ENCODE measurements around the gene LNP1.
"Not testable (repeated sequence)": the region's sequence is repeated elsewhere in the genome, so short reads cannot be mapped to it uniquely, and the experiment has no call there.

The LNP1 gene

DNA sequence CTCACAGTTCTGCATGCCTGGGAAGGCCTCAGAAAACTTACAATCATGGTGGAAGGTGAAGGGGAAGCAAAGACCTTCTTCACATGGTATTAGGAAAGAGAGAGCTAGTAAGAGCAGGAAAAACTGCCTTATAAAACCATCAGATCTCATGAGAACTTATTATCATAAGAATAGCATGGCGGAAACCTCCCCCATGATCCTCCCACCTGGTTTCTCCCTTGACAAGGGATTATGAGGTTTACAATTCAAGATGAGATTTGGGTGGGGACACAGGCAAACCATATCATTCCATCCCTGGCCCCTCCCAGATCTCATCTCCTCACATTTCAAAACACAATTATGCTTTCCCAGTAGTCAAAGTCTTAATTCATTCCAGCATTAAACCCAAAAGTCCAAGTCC is 56.5 kb downstream of the LNP1 start:
- H3K27ac ChIP-seq (ENCODE audit: low read depth, low read length, severe bottlenecking), result no peak overlapping the region
- no peaks in the 10 kb centered on the region for H3K36me3 ChIP-seq (ENCODE audit: control insufficient read depth, insufficient read depth, low read length)
- no CpG with 5 or more reads among the region's 1 CpG for WGBS, 2 experiments (ENCODE audit: insufficient coverage in 2 of 2)
- no peaks in the 10 kb centered on the region for H3K9me3 ChIP-seq (ENCODE audit: control insufficient read depth, low read length)
- no peak overlapping the region for H3K4me3 ChIP-seq (ENCODE audit: extremely low read depth, insufficient read depth, low read length, poor library complexity, severe bottlenecking)
- H3K4me1 ChIP-seq (ENCODE audit: control insufficient read depth, insufficient read depth, low read length, poor library complexity, severe bottlenecking), result no peaks in the 10 kb centered on the region

GRCh38 chr3:100458814-100459213 is 57.5 kb downstream of the LNP1 start:
- Histone ChIP-seq H3K36me3 (ENCODE audit: control insufficient read depth, insufficient read depth, low read length) (no peaks in the 10 kb centered on the region), H3K4me3 (ENCODE audit: extremely low read depth, insufficient read depth, low read length, poor library complexity, severe bottlenecking) (no peak overlapping the region), H3K9me3 (ENCODE audit: control insufficient read depth, low read length) (no peaks in the 10 kb centered on the region), H3K27ac (ENCODE audit: low read depth, low read length, severe bottlenecking) (no peak overlapping the region), H3K4me1 (ENCODE audit: control insufficient read depth, insufficient read depth, low read length, poor library complexity, severe bottlenecking) (no peaks in the 10 kb centered on the region)
- 100% methylated on average over 1 of the region's 1 CpG; no CpG with 5 or more reads in 1 of the 2 experiments for WGBS, 2 experiments (ENCODE audit: insufficient coverage in 2 of 2)

- H3K4me1 ChIP-seq (ENCODE audit: control insufficient read depth, insufficient read depth, low read length, poor library complexity, severe bottlenecking), result no peaks in the 10 kb centered on the region
- no peak overlapping the region for H3K4me3 ChIP-seq (ENCODE audit: extremely low read depth, insufficient read depth, low read length, poor library complexity, severe bottlenecking)
- no peak overlapping the region for H3K27ac ChIP-seq (ENCODE audit: low read depth, low read length, severe bottlenecking)
- peaks cover 6% of the 10 kb centered on the region for H3K9me3 ChIP-seq (ENCODE audit: control insufficient read depth, low read length)
- 0 to 6% methylated on average over 1 to 3 of the region's 3 CpGs for WGBS, 2 experiments (ENCODE audit: insufficient coverage in 2 of 2)
- H3K36me3 ChIP-seq (ENCODE audit: control insufficient read depth, insufficient read depth, low read length), result no peaks in the 10 kb centered on the region
Measured at GRCh38 chr3:100463002-100463401, 61.7 kb downstream of the LNP1 start.

- Histone ChIP-seq H3K36me3 (ENCODE audit: control insufficient read depth, insufficient read depth, low read length) (no peaks in the 10 kb centered on the region), H3K4me1 (ENCODE audit: control insufficient read depth, insufficient read depth, low read length, poor library complexity, severe bottlenecking) (no peaks in the 10 kb centered on the region), H3K9me3 (ENCODE audit: control insufficient read depth, low read length) (peaks cover 12% of the 10 kb centered on the region), H3K4me3 (ENCODE audit: extremely low read depth, insufficient read depth, low read length, poor library complexity, severe bottlenecking) (no peak overlapping the region), H3K27ac (ENCODE audit: low read depth, low read length, severe bottlenecking) (no peak overlapping the region)
- WGBS, 2 experiments (ENCODE audit: insufficient coverage in 2 of 2), result 73 to 94% methylated on average over 2 of the region's 3 CpGs
Measured at GRCh38 chr3:100463646-100464155, 62.4 kb downstream of the LNP1 start.

DNA sequence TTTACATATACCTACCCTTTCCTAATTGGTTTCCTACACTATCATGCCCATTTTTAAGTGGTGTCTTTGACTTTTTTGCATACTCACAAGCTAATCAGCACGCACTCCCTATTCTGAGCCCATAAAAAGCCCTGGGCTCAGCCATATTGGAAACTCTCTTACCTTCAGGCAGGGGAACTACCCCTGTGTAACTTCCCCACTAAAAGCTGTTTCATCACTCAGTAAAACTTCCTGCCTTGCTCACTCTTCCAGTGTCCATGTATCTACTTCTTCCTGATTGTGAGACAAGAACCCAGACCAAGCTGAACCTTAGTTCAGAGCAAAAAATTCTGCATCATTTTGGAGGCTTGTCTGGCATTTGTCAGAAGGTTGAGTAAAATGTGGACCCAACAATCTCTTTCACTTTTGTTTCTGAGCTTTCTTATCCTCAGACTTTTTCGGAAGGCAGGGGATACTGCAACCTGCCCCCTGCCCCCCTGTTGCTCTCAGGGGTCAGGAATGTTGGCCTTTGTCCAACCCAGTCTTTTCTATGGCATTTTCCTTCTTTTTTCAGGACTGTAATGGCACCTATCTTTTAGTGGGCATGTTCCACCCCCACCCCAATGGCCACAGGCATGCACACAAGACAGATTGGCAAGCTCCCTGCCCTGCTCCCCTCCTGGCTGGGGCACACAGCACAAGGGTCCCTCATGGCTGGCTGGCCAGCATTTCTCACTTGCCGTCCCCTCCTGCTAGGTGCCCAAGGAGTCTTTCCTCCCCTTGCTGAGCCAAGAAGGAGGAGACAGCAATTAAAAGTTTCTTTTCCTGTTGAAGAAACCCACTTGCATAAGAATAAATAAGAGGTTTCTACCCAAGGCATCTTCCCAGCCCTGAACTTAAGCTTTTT is 64.8 kb downstream of the LNP1 start:
- H3K36me3 ChIP-seq (ENCODE audit: control insufficient read depth, insufficient read depth, low read length), result no peaks in the 10 kb centered on the region
- H3K4me1 ChIP-seq (ENCODE audit: control insufficient read depth, insufficient read depth, low read length, poor library complexity, severe bottlenecking), result no peaks in the 10 kb centered on the region
- 64 to 79% methylated on average over 2 to 3 of the region's 3 CpGs for WGBS, 2 experiments (ENCODE audit: insufficient coverage in 2 of 2)

DNA sequence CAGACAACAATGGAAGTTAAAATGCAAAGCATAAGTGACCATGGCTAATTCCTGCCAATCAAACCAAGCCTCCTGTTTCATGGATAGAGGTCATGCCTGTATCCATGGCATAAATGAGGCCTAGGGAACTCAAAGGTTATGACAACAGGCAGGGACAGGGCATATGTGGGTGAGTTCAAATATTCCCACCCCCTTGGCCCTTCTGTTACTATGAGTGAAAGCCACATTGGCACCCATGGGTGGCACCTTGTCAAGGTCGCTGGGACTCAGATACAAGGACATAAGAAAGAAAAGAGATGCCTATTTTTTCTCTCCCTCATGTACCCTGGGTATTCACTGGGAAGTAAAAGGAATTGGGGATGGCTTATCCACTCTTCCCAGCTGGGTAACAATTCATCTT is 65.8 kb downstream of the LNP1 start:
- H3K9me3 ChIP-seq (ENCODE audit: control insufficient read depth, low read length), result peaks cover 18% of the 10 kb centered on the region
- no peaks in the 10 kb centered on the region for H3K36me3 ChIP-seq (ENCODE audit: control insufficient read depth, insufficient read depth, low read length)
- 100% methylated on average over 1 of the region's 1 CpG; no CpG with 5 or more reads in 1 of the 2 experiments for WGBS, 2 experiments (ENCODE audit: insufficient coverage in 2 of 2)
- H3K4me3 ChIP-seq (ENCODE audit: extremely low read depth, insufficient read depth, low read length, poor library complexity, severe bottlenecking), result no peak overlapping the region
- no peak overlapping the region for H3K27ac ChIP-seq (ENCODE audit: low read depth, low read length, severe bottlenecking)
- no peaks in the 10 kb centered on the region for H3K4me1 ChIP-seq (ENCODE audit: control insufficient read depth, insufficient read depth, low read length, poor library complexity, severe bottlenecking)

More for the DNA sequence above, 64.8 kb downstream of the LNP1 start:
- Histone ChIP-seq H3K9me3 (ENCODE audit: control insufficient read depth, low read length) (peaks cover 18% of the 10 kb centered on the region), H3K4me3 (ENCODE audit: extremely low read depth, insufficient read depth, low read length, poor library complexity, severe bottlenecking) (no peak overlapping the region), H3K27ac (ENCODE audit: low read depth, low read length, severe bottlenecking) (no peak overlapping the region)

DNA sequence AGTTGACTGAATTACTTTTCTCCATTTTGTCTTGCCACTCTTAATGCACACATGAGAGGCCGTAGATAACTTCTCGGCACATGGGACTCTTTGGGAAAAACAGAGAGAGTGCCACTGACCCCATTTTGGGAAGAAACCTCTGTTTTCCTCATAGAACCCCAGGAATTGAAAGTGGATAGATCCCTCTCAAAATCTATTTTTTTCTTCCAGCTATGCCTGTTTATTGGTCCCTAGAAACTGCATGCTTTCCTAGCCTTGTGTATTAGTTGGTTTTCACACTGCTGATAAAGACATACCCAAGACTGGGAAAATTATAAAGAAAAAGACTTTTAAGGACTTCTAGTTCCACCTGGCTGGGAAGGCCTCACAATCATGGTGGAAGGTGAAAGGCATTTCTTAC is 67.3 kb downstream of the LNP1 start:
- Histone ChIP-seq H3K9me3 (ENCODE audit: control insufficient read depth, low read length) (peaks cover 18% of the 10 kb centered on the region), H3K4me3 (ENCODE audit: extremely low read depth, insufficient read depth, low read length, poor library complexity, severe bottlenecking) (no peak overlapping the region), H3K27ac (ENCODE audit: low read depth, low read length, severe bottlenecking) (no peak overlapping the region), H3K4me1 (ENCODE audit: control insufficient read depth, insufficient read depth, low read length, poor library complexity, severe bottlenecking) (no peaks in the 10 kb centered on the region), H3K36me3 (ENCODE audit: control insufficient read depth, insufficient read depth, low read length) (no peaks in the 10 kb centered on the region)
- WGBS, 2 experiments (ENCODE audit: insufficient coverage in 2 of 2), result 67% methylated on average over 1 of the region's 2 CpGs; no CpG with 5 or more reads in 1 of the 2 experiments

GRCh38 chr3:100470951-100471350 is 69.6 kb downstream of the LNP1 start:
- peaks cover 18% of the 10 kb centered on the region for H3K9me3 ChIP-seq (ENCODE audit: control insufficient read depth, low read length)
- no peak overlapping the region for H3K4me3 ChIP-seq (ENCODE audit: extremely low read depth, insufficient read depth, low read length, poor library complexity, severe bottlenecking)
- no peaks in the 10 kb centered on the region for H3K36me3 ChIP-seq (ENCODE audit: control insufficient read depth, insufficient read depth, low read length)
- no CpG with 5 or more reads among the region's 1 CpG for WGBS, 2 experiments (ENCODE audit: insufficient coverage in 2 of 2)
- no peak overlapping the region for H3K27ac ChIP-seq (ENCODE audit: low read depth, low read length, severe bottlenecking)
- H3K4me1 ChIP-seq (ENCODE audit: control insufficient read depth, insufficient read depth, low read length, poor library complexity, severe bottlenecking), result no peaks in the 10 kb centered on the region

GRCh38 chr3:100471444-100471843 is 70.1 kb downstream of the LNP1 start:
- 78 to 100% methylated on average over 1 to 2 of the region's 2 CpGs for WGBS, 2 experiments (ENCODE audit: insufficient coverage in 2 of 2)
- H3K27ac ChIP-seq (ENCODE audit: low read depth, low read length, severe bottlenecking), result no peak overlapping the region
- H3K4me1 ChIP-seq (ENCODE audit: control insufficient read depth, insufficient read depth, low read length, poor library complexity, severe bottlenecking), result no peaks in the 10 kb centered on the region
- H3K36me3 ChIP-seq (ENCODE audit: control insufficient read depth, insufficient read depth, low read length), result no peaks in the 10 kb centered on the region
- H3K9me3 ChIP-seq (ENCODE audit: control insufficient read depth, low read length), result peaks cover 18% of the 10 kb centered on the region
- H3K4me3 ChIP-seq (ENCODE audit: extremely low read depth, insufficient read depth, low read length, poor library complexity, severe bottlenecking), result no peak overlapping the region

- not testable (repeated sequence) for H3K9me3 ChIP-seq (ENCODE audit: control insufficient read depth, low read length); H3K4me1 ChIP-seq (ENCODE audit: control insufficient read depth, insufficient read depth, low read length, poor library complexity, severe bottlenecking); H3K36me3 ChIP-seq (ENCODE audit: control insufficient read depth, insufficient read depth, low read length); H3K27ac ChIP-seq (ENCODE audit: low read depth, low read length, severe bottlenecking); H3K4me3 ChIP-seq (ENCODE audit: extremely low read depth, insufficient read depth, low read length, poor library complexity, severe bottlenecking)
- WGBS, 2 experiments (ENCODE audit: insufficient coverage in 2 of 2), result 94 to 95% methylated on average over 14 to 27 of the region's 32 CpGs
Measured at GRCh38 chr3:100477851-100478360, 76.6 kb downstream of the LNP1 start.

- not testable (repeated sequence) for H3K36me3 ChIP-seq (ENCODE audit: control insufficient read depth, insufficient read depth, low read length); H3K4me1 ChIP-seq (ENCODE audit: control insufficient read depth, insufficient read depth, low read length, poor library complexity, severe bottlenecking); H3K27ac ChIP-seq (ENCODE audit: low read depth, low read length, severe bottlenecking); H3K4me3 ChIP-seq (ENCODE audit: extremely low read depth, insufficient read depth, low read length, poor library complexity, severe bottlenecking); H3K9me3 ChIP-seq (ENCODE audit: control insufficient read depth, low read length)
- WGBS, 2 experiments (ENCODE audit: insufficient coverage in 2 of 2), result 94 to 100% methylated on average over 1 to 13 of the region's 25 CpGs
Measured at GRCh38 chr3:100478521-100478920, 77.2 kb downstream of the LNP1 start.
